Glutamatergic neuron (in vitro differentiated cells): ENCODE results near the gene HTT. TPM values are rescaled to one million over a fixed set of nuclear protein-coding genes. Genes with fewer than 3 reads are reported as not detected.
"Not testable (repeated sequence)": the region's sequence is repeated elsewhere in the genome, so short reads cannot be mapped to it uniquely, and the experiment has no call there.

ENCODE experiments used
- DNase-seq: peaks from one replicate; pipeline ENCODE4 v3.0.0; 2022
- H3K27ac Mint-ChIP-seq: one replicate; pipeline ENCODE4 v1.8.0; 2020; ENCODE audit warnings: mild to moderate bottlenecking, mixed read lengths, inconsistent platforms; ENCODE audit not compliant: unreplicated experiment
- H3K27me3 Mint-ChIP-seq: one replicate; pipeline ENCODE4 v1.8.0; 2020; ENCODE audit warnings: mild to moderate bottlenecking, moderate library complexity, mixed read lengths, inconsistent platforms; ENCODE audit not compliant: unreplicated experiment
- H3K36me3 Mint-ChIP-seq: one replicate; pipeline ENCODE4 v1.8.0; 2020; ENCODE audit warnings: mild to moderate bottlenecking, mixed read lengths, inconsistent platforms; ENCODE audit not compliant: unreplicated experiment
- H3K4me1 Mint-ChIP-seq: one replicate; pipeline ENCODE4 v1.8.0; 2020; ENCODE audit warnings: mild to moderate bottlenecking, low read depth, mixed read lengths, inconsistent platforms; ENCODE audit not compliant: unreplicated experiment
- H3K4me3 Mint-ChIP-seq: one replicate; pipeline ENCODE4 v1.8.0; 2020; ENCODE audit warnings: mild to moderate bottlenecking, mixed read lengths, inconsistent platforms; ENCODE audit not compliant: unreplicated experiment
- H3K9me3 Mint-ChIP-seq: one replicate; pipeline ENCODE4 v1.8.0; 2020; ENCODE audit warnings: mild to moderate bottlenecking, moderate library complexity, mixed read lengths, inconsistent platforms; ENCODE audit not compliant: unreplicated experiment
- total RNA-seq: library from RNA; stranded (reverse); fragmentation: NEBNext Ultra II Directional; extraction: Animal tissue kit (Norgen Biotek cat#: 25700); gene quantifications from one replicate; pipeline ENCODE4 v1.2.1, GENCODE V29; 2021; ENCODE audit not compliant: unreplicated experiment
- TF ChIP-seq, protein P1 (sequence below): fragments of 200-600 bp; sonication (generic); IDR thresholded peaks from one replicate; pipeline ENCODE4 v1.5.0; 2021; ENCODE audit not compliant: partially characterized antibody, unreplicated experiment

HTT gene
- total RNA-seq, 1 donor from 2014 or later: 107 TPM

GRCh38 chr4:3157366-3157765 is 82.9 kb downstream of the HTT start:
- no peak for DNase-seq
- Mint-ChIP-seq H3K9me3 (peaks cover 3% of the 10 kb centered on the region), H3K4me1 (no peaks in the 10 kb centered on the region), H3K27me3 (peaks cover 4% of the 10 kb centered on the region), H3K36me3 (peaks cover 17% of the 10 kb centered on the region), H3K4me3 (no peak overlapping the region), H3K27ac (no peak overlapping the region)
- TF ChIP-seq, protein P1, sequence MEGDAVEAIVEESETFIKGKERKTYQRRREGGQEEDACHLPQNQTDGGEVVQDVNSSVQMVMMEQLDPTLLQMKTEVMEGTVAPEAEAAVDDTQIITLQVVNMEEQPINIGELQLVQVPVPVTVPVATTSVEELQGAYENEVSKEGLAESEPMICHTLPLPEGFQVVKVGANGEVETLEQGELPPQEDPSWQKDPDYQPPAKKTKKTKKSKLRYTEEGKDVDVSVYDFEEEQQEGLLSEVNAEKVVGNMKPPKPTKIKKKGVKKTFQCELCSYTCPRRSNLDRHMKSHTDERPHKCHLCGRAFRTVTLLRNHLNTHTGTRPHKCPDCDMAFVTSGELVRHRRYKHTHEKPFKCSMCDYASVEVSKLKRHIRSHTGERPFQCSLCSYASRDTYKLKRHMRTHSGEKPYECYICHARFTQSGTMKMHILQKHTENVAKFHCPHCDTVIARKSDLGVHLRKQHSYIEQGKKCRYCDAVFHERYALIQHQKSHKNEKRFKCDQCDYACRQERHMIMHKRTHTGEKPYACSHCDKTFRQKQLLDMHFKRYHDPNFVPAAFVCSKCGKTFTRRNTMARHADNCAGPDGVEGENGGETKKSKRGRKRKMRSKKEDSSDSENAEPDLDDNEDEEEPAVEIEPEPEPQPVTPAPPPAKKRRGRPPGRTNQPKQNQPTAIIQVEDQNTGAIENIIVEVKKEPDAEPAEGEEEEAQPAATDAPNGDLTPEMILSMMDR: no peak

DNA sequence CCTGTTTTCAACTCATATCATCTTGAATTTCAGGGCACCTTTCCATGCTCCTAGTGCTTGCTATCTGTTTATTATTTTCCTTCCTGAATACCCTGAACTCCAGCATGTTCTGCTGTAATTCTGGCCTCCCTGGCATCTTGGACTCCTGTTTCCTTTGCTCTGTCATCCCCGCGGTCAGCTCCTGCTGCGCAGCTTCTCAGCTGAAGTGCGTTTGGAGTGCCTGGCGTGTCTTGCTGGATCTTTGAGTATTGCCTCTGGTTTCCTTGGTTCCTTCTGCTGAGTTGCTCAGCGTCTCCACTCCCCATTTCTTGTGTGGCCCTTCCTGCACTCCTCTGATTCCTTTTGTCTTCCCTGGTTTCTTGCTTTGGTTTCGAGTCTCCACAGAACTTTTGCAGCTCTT is 84.4 kb downstream of the HTT start:
- H3K4me1 Mint-ChIP-seq: no peaks in the 10 kb centered on the region
- no peak for DNase-seq
- peaks cover 4% of the 10 kb centered on the region for H3K27me3 Mint-ChIP-seq
- no peak overlapping the region for H3K4me3 Mint-ChIP-seq
- H3K9me3 Mint-ChIP-seq: peaks cover 8% of the 10 kb centered on the region
- H3K36me3 Mint-ChIP-seq: peaks cover 29% of the 10 kb centered on the region
- H3K27ac Mint-ChIP-seq: no peak overlapping the region
- TF ChIP-seq, protein P1: no peak

DNA sequence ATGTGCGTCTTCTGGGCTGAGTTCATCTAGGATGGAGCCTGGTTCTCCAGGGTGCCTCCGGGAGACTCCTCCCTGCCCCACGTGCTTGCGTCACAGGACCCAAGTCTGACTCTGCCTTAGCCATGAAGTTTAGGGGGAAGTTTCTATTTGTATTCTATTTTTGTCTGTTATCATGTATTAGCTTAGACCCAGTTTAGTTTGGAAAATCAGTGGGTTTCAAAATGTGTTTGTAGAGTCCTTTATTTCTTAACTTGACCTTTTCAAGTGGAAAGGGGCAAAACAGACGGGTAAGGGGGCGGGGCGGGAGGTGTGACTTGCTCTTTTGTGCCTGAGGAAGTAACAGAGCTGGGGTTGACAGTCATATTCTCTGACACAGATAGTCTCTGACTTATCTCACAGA is 86.0 kb downstream of the HTT start:
- Mint-ChIP-seq H3K4me3 (no peak overlapping the region), H3K4me1 (no peaks in the 10 kb centered on the region), H3K36me3 (peaks cover 43% of the 10 kb centered on the region), H3K27me3 (no peaks in the 10 kb centered on the region), H3K9me3 (peaks cover 7% of the 10 kb centered on the region), H3K27ac (no peak overlapping the region)
- no peak for DNase-seq
- TF ChIP-seq, protein P1: no peak

- DNase-seq, H3K27me3 Mint-ChIP-seq, H3K4me3 Mint-ChIP-seq, H3K4me1 Mint-ChIP-seq, H3K27ac Mint-ChIP-seq, H3K9me3 Mint-ChIP-seq: not testable (repeated sequence)
- peaks cover 49% of the 10 kb centered on the region for H3K36me3 Mint-ChIP-seq
Measured at GRCh38 chr4:3161044-3161443, 86.6 kb downstream of the HTT start.

DNA sequence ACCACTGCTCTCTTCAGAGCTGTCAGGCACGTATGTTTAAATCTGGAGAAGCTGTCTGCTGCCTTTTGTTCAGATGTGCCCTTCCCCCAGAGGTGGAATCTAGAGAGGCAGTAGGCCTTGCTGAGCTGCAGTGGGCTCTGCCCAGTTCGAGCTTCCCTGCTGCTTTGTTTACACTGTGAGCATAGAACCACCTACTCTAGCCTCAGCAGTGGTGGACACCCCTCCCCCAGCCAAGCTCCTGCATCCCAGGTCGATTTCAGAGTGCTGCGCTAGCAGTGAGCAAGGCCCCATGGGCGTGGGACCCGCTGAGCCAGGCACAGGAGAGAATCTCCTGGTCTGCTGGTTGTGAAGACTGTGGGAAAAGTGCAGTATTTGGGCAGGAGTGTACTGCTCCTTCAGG is 92.0 kb downstream of the HTT start:
- DNase-seq: peak; percentile 22

GRCh38 chr4:3168029-3168428 is 93.5 kb downstream of the HTT start:
- peaks cover 2% of the 10 kb centered on the region for H3K27me3 Mint-ChIP-seq
- no peak for DNase-seq
- H3K9me3 Mint-ChIP-seq: peaks cover 10% of the 10 kb centered on the region
- peaks cover 8% of the 10 kb centered on the region for H3K4me1 Mint-ChIP-seq
- H3K36me3 Mint-ChIP-seq: peaks cover 49% of the 10 kb centered on the region
- H3K4me3 Mint-ChIP-seq: no peak overlapping the region
- no peak overlapping the region for H3K27ac Mint-ChIP-seq
- TF ChIP-seq, protein P1: no peak

More for the DNA sequence above, 92.0 kb downstream of the HTT start:
- Mint-ChIP-seq H3K9me3 (peaks cover 12% of the 10 kb centered on the region), H3K27ac (peak overlapping the region; percentile 57), H3K36me3 (peaks cover 60% of the 10 kb centered on the region)
- not testable (repeated sequence) for H3K4me1 Mint-ChIP-seq, H3K4me3 Mint-ChIP-seq, H3K27me3 Mint-ChIP-seq
